ENCODE results near the gene TAF15.

TAF15 gene

GRCh38 chr17:35801583-35802224 lies 7.6 kb upstream of the TAF15 start:
- Histone ChIP-seq H3K4me3 (no peak overlapping the region), H3K4me1 (peaks cover 0 to 42% (median 24%) of the 10 kb centered on the region in 4 donors), H3K27me3 (no peaks in the 10 kb centered on the region), H3K27ac (no peak overlapping the region), H3K36me3 (no peaks in the 10 kb centered on the region), H3K9me3 (no peaks in the 10 kb centered on the region)
- intact Hi-C loops (cut with DNase I; ENCODE audit: low total_unique reads): no loop called here
- TF ChIP-seq CTCF (IDR thresholded peaks at IDR 0.05): no peak
- peak; percentile 73 to 83 for DNase-seq

DNA sequence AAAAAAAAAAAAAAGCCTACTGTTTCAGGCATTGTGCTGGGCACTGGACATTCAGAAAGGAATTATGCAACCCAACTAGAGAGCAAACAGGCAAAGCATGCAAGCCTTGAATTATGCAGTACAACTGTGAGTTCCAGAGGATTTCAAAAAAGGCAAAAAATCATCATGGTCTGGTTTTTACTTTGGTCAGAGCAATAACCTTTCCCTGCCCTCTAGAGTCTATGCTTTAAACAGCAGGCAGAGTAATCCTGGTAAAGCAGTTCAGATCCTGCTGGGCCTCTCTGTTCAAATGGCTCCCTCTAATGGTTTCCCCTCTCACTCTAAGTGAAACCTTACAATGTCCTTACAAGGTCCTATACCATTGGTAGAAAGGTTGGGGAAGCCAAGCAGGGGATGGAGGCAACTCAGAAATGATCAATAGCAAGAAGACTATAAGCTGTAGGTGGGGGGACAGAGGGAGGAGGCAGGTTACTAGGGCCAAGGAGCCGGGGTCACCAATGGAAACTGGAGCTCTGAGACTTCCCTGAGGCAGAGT lies 4.6 kb upstream of the TAF15 start:
- peaks cover 0 to 56% (median 29%) of the 10 kb centered on the region in 4 donors for H3K4me1 ChIP-seq
- intact Hi-C loops (cut with DNase I; ENCODE audit: low total_unique reads): loop anchor here (1.0 kb wide), 1 partner anchor 40 kb away; no protein-coding TSS in a partner anchor
- H3K9me3 ChIP-seq: no peaks in the 10 kb centered on the region
- H3K27ac ChIP-seq: peak overlapping the region in 1 of 2 donors; percentile 66
- H3K4me3 ChIP-seq: no peak overlapping the region
- TF ChIP-seq CTCF (IDR thresholded peaks at IDR 0.05): peak; percentile 89 to 99
- no peaks in the 10 kb centered on the region for H3K27me3 ChIP-seq
- no peaks in the 10 kb centered on the region for H3K36me3 ChIP-seq
- DNase-seq: no peak

- Histone ChIP-seq H3K4me1 (peaks cover 0 to 56% (median 25%) of the 10 kb centered on the region in 4 donors), H3K36me3 (no peaks in the 10 kb centered on the region), H3K27me3 (no peaks in the 10 kb centered on the region), H3K27ac (peak overlapping the region; percentile 4 to 36), H3K4me3 (no peak overlapping the region), H3K9me3 (no peaks in the 10 kb centered on the region)
- no peak for TF ChIP-seq CTCF (IDR thresholded peaks at IDR 0.05)
- intact Hi-C loops (cut with DNase I; ENCODE audit: low total_unique reads): no loop called here
- no peak for DNase-seq
These were observed 1.7 kb upstream of the TAF15 start for GRCh38 chr17:35807371-35808144.

GRCh38 chr17:35808240-35808961 lies 883 bp upstream of the TAF15 start:
- H3K27me3 ChIP-seq: no peaks in the 10 kb centered on the region
- no peaks in the 10 kb centered on the region for H3K9me3 ChIP-seq
- intact Hi-C loops (cut with DNase I; ENCODE audit: low total_unique reads): no loop called here
- H3K36me3 ChIP-seq: no peaks in the 10 kb centered on the region
- peak overlapping the region; percentile 94 to 98 for H3K27ac ChIP-seq
- H3K4me3 ChIP-seq: peak overlapping the region; percentile 80 to 89
- no peak for DNase-seq
- peaks cover 0 to 64% (median 27%) of the 10 kb centered on the region in 4 donors for H3K4me1 ChIP-seq
- TF ChIP-seq CTCF (IDR thresholded peaks at IDR 0.05): no peak

DNA sequence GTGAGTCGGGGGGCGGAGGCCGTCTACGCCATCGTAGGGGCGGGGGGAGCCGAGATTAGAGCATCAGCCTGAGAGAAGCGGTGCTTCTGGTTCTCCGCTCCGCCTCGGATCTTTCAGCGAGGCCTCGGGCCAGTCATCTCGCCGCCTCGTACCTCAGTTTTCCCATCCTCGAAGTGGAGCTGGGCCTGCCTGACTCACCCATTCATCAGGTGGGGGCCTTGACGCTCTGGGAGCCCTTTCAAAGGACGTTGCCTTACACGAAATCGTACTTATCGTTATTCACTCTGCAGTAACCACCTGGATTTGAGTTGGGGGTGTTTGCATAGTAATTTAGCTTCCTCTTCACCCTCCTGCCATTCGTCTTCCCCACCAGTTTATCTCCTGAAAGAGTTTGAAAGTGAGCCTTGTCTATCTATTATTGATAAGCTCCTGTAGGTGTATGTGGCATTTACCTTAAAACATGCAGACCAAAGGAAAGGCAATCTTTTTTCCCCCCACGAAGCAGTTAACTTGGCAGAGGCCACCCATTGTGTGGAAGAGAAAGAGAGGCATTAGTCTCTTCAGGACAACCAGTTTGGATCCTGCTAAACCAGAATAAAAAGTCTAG lies 674 bp downstream of the TAF15 start:
- peak overlapping the region; percentile 80 to 89 for H3K4me3 ChIP-seq
- no peak for DNase-seq
- intact Hi-C loops (cut with DNase I; ENCODE audit: low total_unique reads): loop anchor here (10.0 kb wide), 1 partner anchor 225 kb away; the partner anchor contains the start of gene AP2B1
- H3K27ac ChIP-seq: peak overlapping the region; percentile 94 to 98
- no peaks in the 10 kb centered on the region for H3K36me3 ChIP-seq
- peaks cover 0 to 72% (median 30%) of the 10 kb centered on the region in 4 donors for H3K4me1 ChIP-seq
- no peaks in the 10 kb centered on the region for H3K27me3 ChIP-seq
- no peak for TF ChIP-seq CTCF (IDR thresholded peaks at IDR 0.05)
- no peaks in the 10 kb centered on the region for H3K9me3 ChIP-seq
